ENCODE data around the gene RGS17.
A peak's percentile ranks its signal among the peaks of the same experiment; 100 is the strongest.

GRCh38 chr6:153108315-153108714, 22.8 kb downstream of the RGS17 start:
- TF ChIP-seq CTCF (IDR thresholded peaks at IDR 0.05) (peak; percentile 41), EZH2 (IDR thresholded peaks at IDR 0.05) (no peak), EZH2phosphoT487 (IDR thresholded peaks at IDR 0.05) (no peak)
